Measurements from ENCODE around the gene NPIPA1.
"Not testable (repeated sequence)": the region's sequence is repeated elsewhere in the genome, so short reads cannot be mapped to it uniquely, and the experiment has no call there.

Gene NPIPA1

DNA sequence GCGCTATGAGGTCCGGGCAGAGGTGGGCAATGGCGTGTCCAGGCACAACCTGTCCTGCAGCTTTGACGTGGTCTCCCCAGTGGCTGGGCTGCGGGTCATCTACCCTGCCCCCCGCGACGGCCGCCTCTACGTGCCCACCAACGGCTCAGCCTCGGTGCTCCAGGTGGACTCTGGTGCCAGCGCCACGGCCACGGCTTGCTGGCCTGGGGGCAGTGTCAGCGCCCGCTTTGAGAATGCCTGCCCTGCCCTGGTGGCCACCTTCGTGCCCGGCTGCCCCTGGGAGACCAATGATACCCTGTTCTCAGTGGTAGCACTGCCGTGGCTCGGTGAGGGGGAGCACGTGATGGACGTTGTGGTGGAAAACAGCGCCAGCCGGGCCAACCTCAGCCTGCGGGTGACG, 15.0 kb upstream of the NPIPA1 start:
- H3K27ac Mint-ChIP-seq; H3K36me3 Mint-ChIP-seq (ENCODE audit: low read depth); H3K9me3 Mint-ChIP-seq; H3K4me1 Mint-ChIP-seq; DNase-seq; H3K4me3 Mint-ChIP-seq; H3K27me3 Mint-ChIP-seq (ENCODE audit: low read depth, poor library complexity): not testable (repeated sequence)

DNA sequence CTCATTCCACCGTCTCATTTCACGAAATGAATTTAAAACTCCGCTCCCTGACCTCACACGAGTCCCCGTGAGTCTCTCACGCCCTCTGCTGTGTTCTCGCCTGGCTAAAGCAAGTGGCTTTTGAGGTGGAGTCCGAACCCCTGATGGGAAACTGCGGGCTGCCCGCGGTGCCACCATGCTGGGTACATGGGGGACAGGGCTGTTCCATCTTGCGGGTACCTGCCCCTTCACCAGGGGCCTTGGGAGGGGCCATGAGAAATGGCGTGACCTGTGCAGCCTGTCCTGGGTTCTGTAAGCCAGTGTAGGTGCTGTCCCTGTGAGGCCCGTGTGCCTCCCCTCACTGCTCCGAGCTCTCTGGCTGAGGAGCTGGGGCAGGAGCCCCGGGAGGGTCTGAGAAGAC, 14.3 kb upstream of the NPIPA1 start:
- DNase-seq; H3K4me1 Mint-ChIP-seq; H3K9me3 Mint-ChIP-seq; H3K4me3 Mint-ChIP-seq; H3K27me3 Mint-ChIP-seq (ENCODE audit: low read depth, poor library complexity); H3K27ac Mint-ChIP-seq; H3K36me3 Mint-ChIP-seq (ENCODE audit: low read depth): not testable (repeated sequence)

DNA sequence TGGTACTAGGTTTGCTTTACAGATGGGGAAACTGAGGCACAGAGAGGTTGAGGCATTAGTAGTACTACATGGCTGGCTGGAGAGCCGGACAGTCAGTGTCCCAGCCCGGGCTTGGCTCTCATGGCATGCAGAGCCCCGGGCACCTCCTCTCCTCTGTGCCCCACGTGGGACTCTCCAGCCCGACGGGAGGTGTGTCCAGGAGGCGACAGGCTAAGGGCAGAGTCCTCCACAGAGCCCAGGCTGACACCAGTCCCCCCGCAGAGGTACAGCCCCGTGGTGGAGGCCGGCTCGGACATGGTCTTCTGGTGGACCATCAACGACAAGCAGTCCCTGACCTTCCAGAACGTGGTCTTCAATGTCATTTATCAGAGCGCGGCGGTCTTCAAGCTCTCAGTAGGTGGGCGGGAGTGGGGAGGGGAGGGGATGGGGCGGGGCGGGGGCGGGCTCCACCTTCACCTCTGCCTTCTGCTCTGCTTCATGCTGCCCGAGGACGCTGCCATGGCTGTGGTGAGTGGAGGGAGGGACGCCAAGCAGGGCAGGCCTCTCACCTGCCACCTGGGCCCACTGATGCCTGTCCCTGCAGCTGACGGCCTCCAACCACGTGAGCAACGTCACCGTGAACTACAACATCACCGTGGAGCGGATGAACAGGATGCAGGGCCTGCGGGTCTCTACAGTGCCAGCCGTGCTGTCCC, 13.7 kb upstream of the NPIPA1 start:
- H3K4me1 Mint-ChIP-seq; H3K27me3 Mint-ChIP-seq (ENCODE audit: low read depth, poor library complexity); DNase-seq; H3K36me3 Mint-ChIP-seq (ENCODE audit: low read depth); H3K27ac Mint-ChIP-seq; H3K9me3 Mint-ChIP-seq; H3K4me3 Mint-ChIP-seq: not testable (repeated sequence)

DNA sequence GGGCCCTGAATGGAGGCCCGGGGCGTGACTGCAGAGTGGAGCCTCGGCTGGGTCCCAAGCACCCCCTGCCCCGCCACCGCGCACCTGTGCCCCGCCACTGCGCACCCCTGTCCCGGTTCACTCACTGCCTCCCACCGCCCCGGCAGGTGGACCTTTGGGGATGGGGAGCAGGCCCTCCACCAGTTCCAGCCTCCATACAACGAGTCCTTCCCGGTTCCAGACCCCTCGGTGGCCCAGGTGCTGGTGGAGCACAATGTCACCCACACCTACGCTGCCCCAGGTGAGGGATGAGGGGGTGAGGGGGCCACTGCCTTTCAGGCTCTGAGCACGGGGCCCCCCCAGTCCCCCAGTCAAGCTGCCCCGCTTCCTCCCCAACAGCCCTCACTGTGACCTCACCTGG, 12.9 kb upstream of the NPIPA1 start:
- H3K9me3 Mint-ChIP-seq; H3K27ac Mint-ChIP-seq; H3K27me3 Mint-ChIP-seq (ENCODE audit: low read depth, poor library complexity); H3K4me3 Mint-ChIP-seq; H3K4me1 Mint-ChIP-seq; DNase-seq; H3K36me3 Mint-ChIP-seq (ENCODE audit: low read depth): not testable (repeated sequence)

DNA sequence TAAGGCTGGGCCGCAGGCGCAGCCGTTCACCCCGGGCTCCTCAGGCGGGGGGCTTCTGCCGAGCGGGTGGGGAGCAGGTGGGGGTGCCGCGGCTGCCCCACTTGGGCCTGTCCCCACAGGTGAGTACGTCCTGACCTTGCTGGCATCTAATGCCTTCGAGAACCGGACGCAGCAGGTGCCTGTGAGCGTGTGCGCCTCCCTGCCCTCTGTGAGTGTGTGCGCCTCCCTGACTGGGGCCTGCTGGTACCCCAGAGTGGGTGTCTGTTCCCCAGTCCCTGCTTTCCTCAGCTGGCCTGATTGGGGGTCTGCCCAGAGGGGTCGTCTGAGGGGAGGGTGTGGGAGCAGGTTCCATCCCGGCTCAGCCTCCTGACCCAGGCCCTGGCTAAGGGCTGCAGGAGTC, 12.3 kb upstream of the NPIPA1 start:
- not testable (repeated sequence) for H3K9me3 Mint-ChIP-seq; H3K27me3 Mint-ChIP-seq (ENCODE audit: low read depth, poor library complexity); H3K4me1 Mint-ChIP-seq; H3K36me3 Mint-ChIP-seq (ENCODE audit: low read depth); H3K27ac Mint-ChIP-seq; H3K4me3 Mint-ChIP-seq; DNase-seq

DNA sequence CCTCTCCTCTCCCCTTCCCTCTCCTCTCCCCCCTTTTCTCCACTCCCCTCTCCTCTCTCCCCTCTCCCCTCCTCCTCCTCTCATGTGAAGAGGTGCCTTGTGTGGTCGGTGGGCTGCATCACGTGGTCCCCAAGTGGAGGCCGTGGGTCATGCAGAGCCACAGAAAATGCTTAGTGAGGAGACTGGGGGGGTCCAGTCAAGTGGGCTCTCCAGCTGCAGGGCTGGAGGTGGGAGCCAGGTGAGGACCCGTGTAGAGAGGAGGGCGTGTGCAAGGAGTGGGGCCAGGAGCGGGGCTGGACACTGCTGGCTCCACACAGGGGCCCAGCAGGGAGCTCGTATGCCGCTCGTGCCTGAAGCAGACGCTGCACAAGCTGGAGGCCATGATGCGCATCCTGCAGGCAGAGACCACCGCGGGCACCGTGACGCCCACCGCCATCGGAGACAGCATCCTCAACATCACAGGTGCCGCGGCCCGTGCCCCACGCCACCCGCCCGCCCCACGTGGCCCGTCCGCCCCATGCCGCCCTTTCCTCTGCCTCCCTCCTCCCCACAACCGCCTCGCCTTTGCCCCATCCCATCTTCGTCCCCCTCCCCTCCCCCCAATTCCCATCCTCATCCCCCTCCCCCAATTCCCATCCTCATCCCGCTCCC, 9.1 kb upstream of the NPIPA1 start:
- not testable (repeated sequence) for H3K9me3 Mint-ChIP-seq; H3K4me3 Mint-ChIP-seq; H3K4me1 Mint-ChIP-seq; H3K27me3 Mint-ChIP-seq (ENCODE audit: low read depth, poor library complexity); H3K36me3 Mint-ChIP-seq (ENCODE audit: low read depth)
- peak overlapping the region; percentile 95 for H3K27ac Mint-ChIP-seq
- peak; percentile 20 for DNase-seq

DNA sequence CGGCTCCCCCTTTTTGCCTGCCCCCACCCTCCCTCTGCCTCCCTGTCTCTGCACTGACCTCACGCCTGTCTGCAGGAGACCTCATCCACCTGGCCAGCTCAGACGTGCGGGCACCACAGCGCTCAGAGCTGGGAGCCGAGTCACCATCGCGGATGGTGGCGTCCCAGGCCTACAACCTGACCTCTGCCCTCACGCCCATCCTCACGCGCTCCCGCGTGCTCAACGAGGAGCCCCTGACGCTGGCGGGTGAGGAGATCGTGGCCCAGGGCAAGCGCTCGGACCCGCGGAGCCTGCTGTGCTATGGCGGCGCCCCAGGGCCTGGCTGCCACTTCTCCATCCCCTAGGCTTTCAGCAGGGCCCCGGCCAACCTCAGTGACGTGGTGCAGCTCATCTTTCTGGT, 8.1 kb upstream of the NPIPA1 start:
- not testable (repeated sequence) for H3K27me3 Mint-ChIP-seq (ENCODE audit: low read depth, poor library complexity); H3K9me3 Mint-ChIP-seq; DNase-seq; H3K27ac Mint-ChIP-seq; H3K4me3 Mint-ChIP-seq; H3K4me1 Mint-ChIP-seq; H3K36me3 Mint-ChIP-seq (ENCODE audit: low read depth)

DNA sequence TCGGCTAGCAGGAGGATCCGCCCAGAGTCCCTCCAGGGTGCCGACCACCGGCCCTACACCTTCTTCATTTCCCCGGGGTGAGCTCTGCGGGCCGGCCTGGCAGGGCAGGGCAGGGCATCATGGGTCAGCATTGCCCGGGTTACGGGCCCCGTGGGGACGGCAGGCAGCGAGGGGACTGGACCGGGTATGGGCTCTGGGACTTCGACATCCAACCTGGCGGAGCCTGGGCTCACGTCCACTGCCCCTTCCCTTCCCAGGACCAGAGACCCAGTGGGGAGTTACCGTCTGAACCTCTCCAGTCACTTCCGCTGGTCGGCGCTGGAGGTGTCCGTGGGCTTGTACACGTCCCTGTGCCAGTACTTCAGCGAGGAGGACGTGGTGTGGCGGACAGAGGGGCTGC, 7.0 kb upstream of the NPIPA1 start:
- H3K4me1 Mint-ChIP-seq; H3K36me3 Mint-ChIP-seq (ENCODE audit: low read depth); H3K4me3 Mint-ChIP-seq; DNase-seq; H3K27ac Mint-ChIP-seq; H3K9me3 Mint-ChIP-seq; H3K27me3 Mint-ChIP-seq (ENCODE audit: low read depth, poor library complexity): not testable (repeated sequence)

DNA sequence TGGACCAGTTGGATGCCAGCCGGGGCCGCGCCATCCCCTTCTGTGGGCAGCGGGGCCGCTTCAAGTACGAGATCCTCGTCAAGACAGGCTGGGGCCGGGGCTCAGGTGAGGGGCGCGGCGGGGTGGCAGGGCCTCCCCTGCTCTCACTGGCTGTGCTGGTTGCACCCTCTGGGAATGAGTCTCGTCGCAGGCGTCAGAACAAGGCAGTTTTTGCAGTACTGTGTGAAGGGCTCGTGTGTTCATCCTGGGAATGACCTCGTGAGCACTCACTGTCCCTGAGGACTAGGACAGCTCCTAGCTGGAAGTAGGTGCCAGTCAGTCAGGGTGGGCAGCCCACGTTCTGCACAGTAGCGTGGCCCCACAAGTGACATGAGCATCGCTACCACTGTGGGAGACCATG, 6.3 kb upstream of the NPIPA1 start:
- not testable (repeated sequence) for H3K4me1 Mint-ChIP-seq; H3K4me3 Mint-ChIP-seq; H3K9me3 Mint-ChIP-seq; H3K27ac Mint-ChIP-seq; H3K36me3 Mint-ChIP-seq (ENCODE audit: low read depth); H3K27me3 Mint-ChIP-seq (ENCODE audit: low read depth, poor library complexity); DNase-seq

DNA sequence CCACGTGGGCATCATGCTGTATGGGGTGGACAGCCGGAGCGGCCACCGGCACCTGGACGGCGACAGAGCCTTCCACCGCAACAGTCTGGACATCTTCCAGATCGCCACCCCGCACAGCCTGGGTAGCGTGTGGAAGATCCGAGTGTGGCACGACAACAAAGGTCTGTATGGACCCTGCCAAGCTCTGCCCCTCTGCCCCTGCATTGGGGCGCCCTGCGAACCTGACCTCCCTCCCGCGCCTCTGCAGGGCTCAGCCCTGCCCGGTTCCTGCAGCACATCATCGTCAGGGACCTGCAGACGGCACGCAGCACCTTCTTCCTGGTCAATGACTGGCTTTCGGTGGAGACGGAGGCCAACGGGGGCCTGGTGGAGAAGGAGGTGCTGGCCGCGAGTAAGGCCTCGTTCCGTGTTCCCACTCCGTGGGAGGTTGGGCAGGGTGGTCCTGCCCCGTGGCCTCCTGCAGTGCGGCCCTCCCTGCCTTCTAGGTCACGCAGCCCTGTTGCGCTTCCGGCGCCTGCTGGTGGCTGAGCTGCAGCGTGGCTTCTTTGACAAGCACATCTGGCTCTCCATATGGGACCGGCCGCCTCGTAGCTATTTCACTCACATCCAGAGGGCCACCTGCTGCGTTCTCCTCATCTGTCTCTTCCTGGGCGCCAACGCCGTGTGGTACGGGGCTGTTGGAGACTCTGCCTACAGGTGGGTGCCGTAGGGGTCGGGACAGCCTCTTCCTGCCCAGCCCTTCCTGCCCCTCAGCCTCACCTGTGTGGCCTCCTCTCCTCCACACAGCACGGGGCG, 4.5 kb upstream of the NPIPA1 start:
- H3K4me3 Mint-ChIP-seq; H3K9me3 Mint-ChIP-seq; H3K27ac Mint-ChIP-seq; H3K4me1 Mint-ChIP-seq; H3K36me3 Mint-ChIP-seq (ENCODE audit: low read depth); DNase-seq; H3K27me3 Mint-ChIP-seq (ENCODE audit: low read depth, poor library complexity): not testable (repeated sequence)

DNA sequence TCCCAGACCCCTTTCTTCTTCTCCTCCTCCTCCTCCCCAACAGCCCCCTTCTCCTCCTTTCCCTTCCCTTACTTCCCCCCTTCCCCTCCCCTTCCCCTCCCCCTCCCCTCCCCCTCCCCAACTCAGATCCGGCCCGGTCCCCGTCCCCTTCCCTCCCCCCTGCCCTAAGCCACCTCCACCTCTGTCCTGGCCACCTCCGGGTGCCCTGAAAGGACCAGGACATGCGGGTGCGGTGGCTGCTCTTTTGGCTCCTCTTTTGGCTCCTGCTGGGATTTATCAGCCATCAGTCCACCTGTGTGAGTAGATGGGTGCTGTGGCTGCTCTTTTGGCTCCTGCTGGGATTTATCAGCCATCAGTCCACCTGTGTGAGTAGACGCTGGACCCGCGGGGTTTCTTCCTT, 751 bp downstream of the NPIPA1 start:
- not testable (repeated sequence) for H3K36me3 Mint-ChIP-seq (ENCODE audit: low read depth); H3K4me3 Mint-ChIP-seq; H3K27me3 Mint-ChIP-seq (ENCODE audit: low read depth, poor library complexity); H3K4me1 Mint-ChIP-seq; H3K9me3 Mint-ChIP-seq; H3K27ac Mint-ChIP-seq; DNase-seq

DNA sequence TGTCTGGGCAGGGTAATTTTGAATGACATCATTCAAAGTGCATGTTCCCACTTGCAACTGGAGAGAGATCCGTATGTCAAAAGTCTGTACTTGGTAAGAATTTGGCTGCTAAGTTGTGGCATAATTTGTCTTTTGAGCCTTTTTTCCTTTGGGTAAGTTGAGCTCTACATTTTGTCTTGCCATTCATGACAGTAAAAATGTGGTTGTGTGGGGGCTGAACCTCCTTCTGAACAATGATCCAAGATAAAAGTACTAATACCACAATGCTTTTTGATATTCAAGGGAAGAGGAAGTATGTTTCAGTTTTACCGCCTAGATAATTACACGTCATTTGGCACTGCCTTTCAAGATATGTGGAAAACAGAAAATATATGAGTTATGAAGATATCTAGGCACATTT, 5.4 kb downstream of the NPIPA1 start:
- H3K4me3 Mint-ChIP-seq; H3K27me3 Mint-ChIP-seq (ENCODE audit: low read depth, poor library complexity); H3K4me1 Mint-ChIP-seq; DNase-seq; H3K36me3 Mint-ChIP-seq (ENCODE audit: low read depth); H3K9me3 Mint-ChIP-seq; H3K27ac Mint-ChIP-seq: not testable (repeated sequence)

All from nephron progenitor cell (in vitro differentiated cells).